ENCODE data around the gene LRMDA. TPM values are rescaled to one million over a fixed set of nuclear protein-coding genes. Genes with fewer than 3 reads are reported as not detected.

Gene LRMDA
- polyA plus RNA-seq, 3 donors = 39.8 to 59.6 (median 56.4) TPM

GRCh38 chr10:76451911-76452310 is 1020.5 kb downstream of the LRMDA start:
- no peak for DNase-seq
- no CpG with 5 or more reads among the region's 2 CpGs for WGBS (ENCODE audit: insufficient coverage)
- Histone ChIP-seq H3K27me3 (ENCODE audit: control insufficient read depth in 2 of 2, insufficient read depth in 2 of 2, low read length in 2 of 2) (no peaks in the 10 kb centered on the region), H3K4me1 (ENCODE audit: control insufficient read depth in 1 of 2, insufficient read depth in 2 of 2, low read length in 2 of 2) (no peaks in the 10 kb centered on the region), H3K4me2 (replicated peaks; ENCODE audit: extremely low read depth, low read length, poor library complexity, severe bottlenecking) (no peak overlapping the region), H3K4me3 (replicated peaks in 1 of 3; ENCODE audit: low read depth in 2 of 3, low read length in 3 of 3) (no peak overlapping the region), H3K27ac (ENCODE audit: low read depth in 1 of 2, low read length in 2 of 2) (no peak overlapping the region), H3K9ac (ENCODE audit: insufficient read depth, low read length, poor library complexity, severe bottlenecking) (no peak overlapping the region), H4K20me1 (ENCODE audit: insufficient read depth, low read length) (no peaks in the 10 kb centered on the region), H2AFZ (ENCODE audit: insufficient read depth, low read depth, low read length, poor library complexity, severe bottlenecking) (no peak overlapping the region), H3K36me3 (replicated peaks in 1 of 2; ENCODE audit: control insufficient read depth in 1 of 2, insufficient read depth in 2 of 2, low read length in 2 of 2) (no peaks in the 10 kb centered on the region), H3K9me3 (replicated peaks in 1 of 2; ENCODE audit: control insufficient read depth in 1 of 2, insufficient read depth in 1 of 2, low read length in 2 of 2) (no peaks in the 10 kb centered on the region), H3K79me2 (ENCODE audit: insufficient read depth, low read length) (no peaks in the 10 kb centered on the region)
- Mint-ChIP-seq H3K4me1 (peaks cover 3% of the 10 kb centered on the region), H3K9me3 (peaks cover 2 to 9% (median 6%) of the 10 kb centered on the region in 7 donors), H3K4me3 (no peak overlapping the region), H3K27ac (no peak overlapping the region), H3K36me3 (no peaks in the 10 kb centered on the region), H3K27me3 (ENCODE audit: low read depth in 3 of 3) (no peaks in the 10 kb centered on the region)
- TF ChIP-seq, protein P1, sequence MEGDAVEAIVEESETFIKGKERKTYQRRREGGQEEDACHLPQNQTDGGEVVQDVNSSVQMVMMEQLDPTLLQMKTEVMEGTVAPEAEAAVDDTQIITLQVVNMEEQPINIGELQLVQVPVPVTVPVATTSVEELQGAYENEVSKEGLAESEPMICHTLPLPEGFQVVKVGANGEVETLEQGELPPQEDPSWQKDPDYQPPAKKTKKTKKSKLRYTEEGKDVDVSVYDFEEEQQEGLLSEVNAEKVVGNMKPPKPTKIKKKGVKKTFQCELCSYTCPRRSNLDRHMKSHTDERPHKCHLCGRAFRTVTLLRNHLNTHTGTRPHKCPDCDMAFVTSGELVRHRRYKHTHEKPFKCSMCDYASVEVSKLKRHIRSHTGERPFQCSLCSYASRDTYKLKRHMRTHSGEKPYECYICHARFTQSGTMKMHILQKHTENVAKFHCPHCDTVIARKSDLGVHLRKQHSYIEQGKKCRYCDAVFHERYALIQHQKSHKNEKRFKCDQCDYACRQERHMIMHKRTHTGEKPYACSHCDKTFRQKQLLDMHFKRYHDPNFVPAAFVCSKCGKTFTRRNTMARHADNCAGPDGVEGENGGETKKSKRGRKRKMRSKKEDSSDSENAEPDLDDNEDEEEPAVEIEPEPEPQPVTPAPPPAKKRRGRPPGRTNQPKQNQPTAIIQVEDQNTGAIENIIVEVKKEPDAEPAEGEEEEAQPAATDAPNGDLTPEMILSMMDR (IDR thresholded peaks at IDR 0.05) = no peak
- intact Hi-C loops (cut with micrococcal nuclease) = no loop called here

- peaks cover 2 to 9% (median 6%) of the 10 kb centered on the region in 7 donors for H3K9me3 Mint-ChIP-seq
- no peak overlapping the region for H3K4me2 ChIP-seq (replicated peaks; ENCODE audit: extremely low read depth, low read length, poor library complexity, severe bottlenecking)
- TF ChIP-seq, protein P1 (IDR thresholded peaks at IDR 0.05) = no peak
- no peaks in the 10 kb centered on the region for H3K4me1 ChIP-seq (ENCODE audit: control insufficient read depth in 1 of 2, insufficient read depth in 2 of 2, low read length in 2 of 2)
- no peaks in the 10 kb centered on the region for H3K9me3 ChIP-seq (replicated peaks in 1 of 2; ENCODE audit: control insufficient read depth in 1 of 2, insufficient read depth in 1 of 2, low read length in 2 of 2)
- H3K27ac ChIP-seq (ENCODE audit: low read depth in 1 of 2, low read length in 2 of 2) = no peak overlapping the region
- no peak overlapping the region for H3K27ac Mint-ChIP-seq
- peaks cover 3% of the 10 kb centered on the region for H3K4me1 Mint-ChIP-seq
- WGBS (ENCODE audit: insufficient coverage) = no CpG with 5 or more reads among the region's 1 CpG
- no peak overlapping the region for H3K4me3 ChIP-seq (replicated peaks in 1 of 3; ENCODE audit: low read depth in 2 of 3, low read length in 3 of 3)
- H3K9ac ChIP-seq (ENCODE audit: insufficient read depth, low read length, poor library complexity, severe bottlenecking) = no peak overlapping the region
- no peak for DNase-seq
- H3K27me3 ChIP-seq (ENCODE audit: control insufficient read depth in 2 of 2, insufficient read depth in 2 of 2, low read length in 2 of 2) = no peaks in the 10 kb centered on the region
- no peak overlapping the region for H2AFZ ChIP-seq (ENCODE audit: insufficient read depth, low read depth, low read length, poor library complexity, severe bottlenecking)
- no peaks in the 10 kb centered on the region for H3K79me2 ChIP-seq (ENCODE audit: insufficient read depth, low read length)
- H3K36me3 Mint-ChIP-seq = no peaks in the 10 kb centered on the region
- H3K27me3 Mint-ChIP-seq (ENCODE audit: low read depth in 3 of 3) = no peaks in the 10 kb centered on the region
- H3K4me3 Mint-ChIP-seq = no peak overlapping the region
- no peaks in the 10 kb centered on the region for H4K20me1 ChIP-seq (ENCODE audit: insufficient read depth, low read length)
- no peaks in the 10 kb centered on the region for H3K36me3 ChIP-seq (replicated peaks in 1 of 2; ENCODE audit: control insufficient read depth in 1 of 2, insufficient read depth in 2 of 2, low read length in 2 of 2)
- intact Hi-C loops (cut with micrococcal nuclease) = no loop called here
Observed at GRCh38 chr10:76453332-76453731, 1021.9 kb downstream of the LRMDA start.

Measured in CD14-positive monocyte (primary cell).